ENCODE results near the gene RAPSN. TPM values are rescaled to one million over a fixed set of nuclear protein-coding genes. Genes with fewer than 3 reads are reported as not detected.

The RAPSN gene
- total RNA-seq, 3 donors from 2014 or later, result 0.64 TPM; not detected in 2

GRCh38 chr11:47418454-47419259, 30.3 kb downstream of the RAPSN start:
- Histone ChIP-seq H3K36me3 (peaks cover 10% of the 10 kb centered on the region), H3K27ac (peak overlapping the region in 1 of 2 donors; percentile 10)

DNA sequence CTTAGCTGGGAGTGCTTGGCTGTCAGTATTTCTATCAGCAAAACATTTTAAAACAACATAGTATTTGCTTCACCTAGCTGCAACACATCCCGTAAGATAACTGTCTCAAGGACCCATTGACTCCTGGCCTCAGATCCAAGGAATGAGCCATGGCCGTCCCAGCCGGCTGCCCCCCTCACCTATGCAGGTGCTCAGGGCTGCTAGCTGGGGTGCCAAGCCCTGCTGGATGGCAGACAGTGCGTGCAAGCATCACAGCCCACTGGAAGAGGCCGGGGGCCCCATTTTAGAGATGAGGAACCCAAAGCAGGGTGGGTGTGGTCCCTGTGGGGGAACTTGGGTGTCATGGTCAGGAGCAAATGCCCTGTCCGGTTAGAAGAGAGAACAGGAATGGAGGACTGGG, 31.2 kb downstream of the RAPSN start:
- H3K27me3 ChIP-seq, result no peaks in the 10 kb centered on the region
- H3K4me1 ChIP-seq, result peaks cover 4 to 11% of the 10 kb centered on the region in 2 donors
- peak overlapping the region in 1 of 2 donors; percentile 10 for H3K27ac ChIP-seq
- H3K4me3 ChIP-seq, result no peak overlapping the region
- DNase-seq (ENCODE audit: low spot score in 2 of 2), result no peak
- TF ChIP-seq POLR2A (IDR thresholded peaks at IDR 0.05) (no peak), POLR2AphosphoS5 (IDR thresholded peaks at IDR 0.05) (no peak), CTCF (IDR thresholded peaks at IDR 0.05) (no peak)
- H3K36me3 ChIP-seq, result peaks cover 10% of the 10 kb centered on the region
- H3K9me3 ChIP-seq, result no peaks in the 10 kb centered on the region
- intact Hi-C loops (cut with DNase I; ENCODE audit: low total_unique reads), result no loop called here

More at GRCh38 chr11:47418454-47419259, 30.3 kb downstream of the RAPSN start:
- no peak for DNase-seq (ENCODE audit: low spot score in 2 of 2)
- H3K4me3 ChIP-seq, result no peak overlapping the region
- H3K9me3 ChIP-seq, result no peaks in the 10 kb centered on the region
- TF ChIP-seq CTCF (IDR thresholded peaks at IDR 0.05) (no peak), POLR2AphosphoS5 (IDR thresholded peaks at IDR 0.05) (no peak), POLR2A (IDR thresholded peaks at IDR 0.05) (no peak)
- H3K27me3 ChIP-seq, result no peaks in the 10 kb centered on the region
- peaks cover 4 to 11% of the 10 kb centered on the region in 2 donors for H3K4me1 ChIP-seq
- intact Hi-C loops (cut with DNase I; ENCODE audit: low total_unique reads), result no loop called here

DNA sequence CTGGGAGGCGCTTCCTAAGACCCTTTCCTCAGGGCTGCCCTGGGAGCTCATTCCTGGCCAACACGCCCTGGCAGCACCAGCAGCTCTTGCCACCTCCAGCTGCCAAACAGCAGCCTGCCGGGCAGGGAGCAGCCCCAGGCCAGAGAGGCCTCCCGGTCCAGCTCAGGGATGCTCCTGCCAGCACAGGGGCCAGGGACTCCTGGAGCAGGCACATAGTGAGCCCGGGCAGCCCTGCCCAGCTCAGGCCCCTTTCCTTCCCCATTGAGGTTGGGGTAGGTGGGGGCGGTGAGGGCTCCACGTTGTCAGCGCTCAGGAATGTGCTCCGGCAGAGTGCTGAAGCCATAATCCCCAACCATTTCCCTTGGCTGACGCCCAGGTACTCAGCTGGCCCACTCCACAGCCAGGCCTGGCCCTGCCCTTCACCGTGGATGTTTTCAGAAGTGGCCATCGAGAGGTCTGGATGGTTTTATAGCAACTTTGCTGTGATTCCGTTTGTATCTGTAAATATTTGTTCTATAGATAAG, 32.9 kb downstream of the RAPSN start:
- H3K9me3 ChIP-seq, result no peaks in the 10 kb centered on the region
- TF ChIP-seq POLR2AphosphoS5 (IDR thresholded peaks at IDR 0.05), result peak in 2 of 3 donors; percentile 37 to 60
- no peak for TF ChIP-seq POLR2A (IDR thresholded peaks at IDR 0.05)
- no peak for TF ChIP-seq CTCF (IDR thresholded peaks at IDR 0.05)
- peak overlapping the region; percentile 88 to 90 for H3K27ac ChIP-seq
- peaks cover 10% of the 10 kb centered on the region for H3K36me3 ChIP-seq
- H3K4me1 ChIP-seq, result peaks cover 4 to 11% of the 10 kb centered on the region in 2 donors
- no peaks in the 10 kb centered on the region for H3K27me3 ChIP-seq
- intact Hi-C loops (cut with DNase I; ENCODE audit: low total_unique reads), result no loop called here
- peak; percentile 80 to 83 for DNase-seq (ENCODE audit: low spot score in 2 of 2)
- no peak overlapping the region for H3K4me3 ChIP-seq

GRCh38 chr11:47415091-47415854, 33.7 kb downstream of the RAPSN start:
- Histone ChIP-seq H3K36me3 (peaks cover 10% of the 10 kb centered on the region), H3K27ac (peak overlapping the region; percentile 88 to 90), H3K9me3 (no peaks in the 10 kb centered on the region), H3K4me1 (peaks cover 4 to 13% of the 10 kb centered on the region in 2 donors), H3K27me3 (no peaks in the 10 kb centered on the region), H3K4me3 (no peak overlapping the region)
- intact Hi-C loops (cut with DNase I; ENCODE audit: low total_unique reads), result no loop called here
- DNase-seq (ENCODE audit: low spot score in 2 of 2), result no peak
- no peak for TF ChIP-seq POLR2A (IDR thresholded peaks at IDR 0.05)
- no peak for TF ChIP-seq POLR2AphosphoS5 (IDR thresholded peaks at IDR 0.05)
- no peak for TF ChIP-seq CTCF (IDR thresholded peaks at IDR 0.05)
